ENCODE results near the gene PTPRZ1.

The PTPRZ1 gene

GRCh38 chr7:122046402-122046801 lies 173.4 kb downstream of the PTPRZ1 start:
- DNase-seq (ENCODE audit: low read depth, low spot score) = no peak

GRCh38 chr7:122054393-122054792 lies 181.4 kb downstream of the PTPRZ1 start:
- no peak for DNase-seq (ENCODE audit: low read depth, low spot score)

- DNase-seq (ENCODE audit: low read depth, low spot score) = no peak
Measured at GRCh38 chr7:122055073-122055472, 182.1 kb downstream of the PTPRZ1 start.

GRCh38 chr7:122056977-122057376 lies 184.0 kb downstream of the PTPRZ1 start:
- DNase-seq (ENCODE audit: low read depth, low spot score) = no peak

GRCh38 chr7:122059542-122059941 lies 186.6 kb downstream of the PTPRZ1 start:
- no peak for DNase-seq (ENCODE audit: low read depth, low spot score)

- no peak for DNase-seq (ENCODE audit: low read depth, low spot score)
Measured at GRCh38 chr7:122063146-122063545, 190.2 kb downstream of the PTPRZ1 start.

GRCh38 chr7:122064971-122065370 lies 192.0 kb downstream of the PTPRZ1 start:
- DNase-seq (ENCODE audit: low read depth, low spot score) = no peak

GRCh38 chr7:122067077-122067476 lies 194.1 kb downstream of the PTPRZ1 start:
- no peak for DNase-seq (ENCODE audit: low read depth, low spot score)

GRCh38 chr7:122068046-122068445 lies 195.1 kb downstream of the PTPRZ1 start:
- DNase-seq (ENCODE audit: low read depth, low spot score) = no peak

- DNase-seq (ENCODE audit: low read depth, low spot score) = no peak
Measured at GRCh38 chr7:122068999-122069398, 196.0 kb downstream of the PTPRZ1 start.

- no peak for DNase-seq (ENCODE audit: low read depth, low spot score)
Measured at GRCh38 chr7:122070062-122070461, 197.1 kb downstream of the PTPRZ1 start.

- DNase-seq (ENCODE audit: low read depth, low spot score) = no peak
Measured at GRCh38 chr7:122070834-122071233, 197.9 kb downstream of the PTPRZ1 start.

GRCh38 chr7:122072272-122072671 lies 199.3 kb downstream of the PTPRZ1 start:
- DNase-seq (ENCODE audit: low read depth, low spot score) = no peak

- no peak for DNase-seq (ENCODE audit: low read depth, low spot score)
Measured at GRCh38 chr7:122072924-122073599, 200.1 kb downstream of the PTPRZ1 start.

- no peak for DNase-seq (ENCODE audit: low read depth, low spot score)
Measured at GRCh38 chr7:122073635-122074034, 200.7 kb downstream of the PTPRZ1 start.

GRCh38 chr7:122082160-122082559 lies 209.2 kb downstream of the PTPRZ1 start:
- DNase-seq (ENCODE audit: low read depth, low spot score) = no peak

- DNase-seq (ENCODE audit: low read depth, low spot score) = no peak
Measured at GRCh38 chr7:122082670-122083069, 209.7 kb downstream of the PTPRZ1 start.

GRCh38 chr7:122092964-122093797 lies 220.2 kb downstream of the PTPRZ1 start:
- peak; percentile 72 for DNase-seq (ENCODE audit: low read depth, low spot score)

GRCh38 chr7:122094549-122094948 lies 221.6 kb downstream of the PTPRZ1 start:
- no peak for DNase-seq (ENCODE audit: low read depth, low spot score)

- no peak for DNase-seq (ENCODE audit: low read depth, low spot score)
Measured at GRCh38 chr7:122095642-122096041, 222.7 kb downstream of the PTPRZ1 start.

GRCh38 chr7:122100021-122100420 lies 227.1 kb downstream of the PTPRZ1 start:
- no peak for DNase-seq (ENCODE audit: low read depth, low spot score)

- no peak for DNase-seq (ENCODE audit: low read depth, low spot score)
Measured at GRCh38 chr7:122103064-122103463, 230.1 kb downstream of the PTPRZ1 start.

Measured in smooth muscle cell of the brain vasculature (primary cell).